Epithelial cell of proximal tubule (primary cell): ENCODE data around the gene CCDC13. TPM values are rescaled to one million over a fixed set of nuclear protein-coding genes. Genes with fewer than 3 reads are reported as not detected.
A peak's percentile ranks its signal among the peaks of the same experiment; 100 is the strongest.

Experiments used
- DNase-seq: peaks from one replicate; pipeline ENCODE4 v3.0.0-alpha.2; 2011; ENCODE audit warnings: low read depth
- H3K4me3 ChIP-seq: 2 replicates; pipeline ENCODE4 v1.5.1; 2011; ENCODE audit warnings: low read depth, mild to moderate bottlenecking, low read length
- total RNA-seq: library from RNA; depleted of rRNA; stranded (reverse); fragments of >200 nt; gene quantifications from 2 replicates; pipeline ENCODE4 v1.2.3, GENCODE V29; 2015
- TF ChIP-seq, protein P1 (sequence below): conservative IDR thresholded peaks from 2 replicates; pipeline ENCODE4 v1.5.1; 2012; ENCODE audit warnings: low read depth, mild to moderate bottlenecking, low read length

Gene CCDC13, protein sequence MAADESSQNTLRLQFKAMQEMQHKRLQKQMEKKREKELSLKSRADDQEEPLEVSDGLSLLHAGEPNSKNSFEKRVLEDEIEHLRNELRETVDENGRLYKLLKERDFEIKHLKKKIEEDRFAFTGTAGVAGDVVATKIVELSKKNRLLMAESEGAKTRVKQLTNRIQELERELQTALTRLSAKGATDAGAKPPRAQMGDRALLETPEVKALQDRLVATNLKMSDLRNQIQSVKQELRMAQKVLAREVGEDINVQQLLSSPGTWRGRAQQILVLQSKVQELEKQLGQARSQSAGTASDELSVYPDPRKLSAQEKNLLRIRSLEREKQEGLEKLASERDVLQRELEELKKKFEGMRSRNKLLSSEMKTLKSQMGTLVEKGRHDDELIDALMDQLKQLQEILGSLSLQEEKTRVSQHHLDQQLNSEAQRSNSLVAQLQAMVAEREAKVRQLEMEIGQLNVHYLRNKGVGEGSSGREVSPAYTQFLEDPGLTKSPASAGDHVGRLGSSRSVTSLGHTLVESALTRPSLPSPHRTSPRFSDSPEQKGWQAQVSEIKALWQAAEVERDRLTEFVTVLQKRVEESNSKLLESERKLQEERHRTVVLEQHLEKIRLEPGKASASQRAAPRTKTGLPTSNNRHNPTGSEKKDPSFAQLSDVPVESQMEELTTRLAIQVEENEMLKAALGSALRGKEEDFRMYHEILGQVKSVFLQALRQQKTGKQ
- 0.65 and 1.7 TPM in 2 replicates for total RNA-seq

DNA sequence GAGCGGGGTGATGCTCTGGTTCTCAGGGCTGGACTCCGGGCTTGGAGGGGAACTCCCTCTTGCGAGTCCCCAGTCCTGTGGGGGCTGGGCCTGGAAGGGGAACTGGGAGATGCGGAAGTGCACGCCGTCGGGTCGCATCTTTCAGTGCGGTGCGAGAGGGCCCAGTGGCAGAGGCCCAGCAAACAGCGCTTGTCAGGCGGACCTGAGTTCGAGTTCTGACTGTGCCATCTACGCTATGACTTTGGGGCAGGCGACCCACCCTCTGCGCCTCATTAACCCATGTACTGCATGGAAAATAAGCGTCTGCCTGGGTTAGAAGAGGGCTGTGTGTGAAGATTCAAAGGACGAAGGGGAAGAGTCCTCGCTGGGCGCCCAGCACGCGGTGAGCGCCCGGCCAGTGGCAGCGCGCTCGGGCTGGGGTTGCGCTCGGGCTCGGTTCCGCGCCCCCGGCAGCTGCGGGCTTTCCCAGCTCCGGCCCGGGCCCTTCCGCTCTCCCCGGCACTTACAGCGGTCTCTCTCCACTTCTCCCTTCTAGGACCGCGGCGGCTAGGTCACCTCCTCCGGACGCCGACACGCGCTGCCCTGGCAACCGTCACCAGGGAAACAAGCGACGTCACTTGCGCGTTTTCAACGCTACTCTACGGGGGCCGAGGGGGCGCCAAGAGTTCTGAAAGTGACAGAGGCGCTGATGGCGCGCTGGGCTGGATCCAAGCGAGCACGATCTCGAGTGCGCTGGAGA lies at the start of gene CCDC13:
Gene CCDC13 (minus strand): TSS at position 584 of the 739 bp plus-strand sequence. CDS start 14,908 bp downstream, outside the sequence.
- H3K4me3 ChIP-seq: peak within 1 kb of the TSS; percentile 67
- no peak for DNase-seq
- TF ChIP-seq, protein P1, sequence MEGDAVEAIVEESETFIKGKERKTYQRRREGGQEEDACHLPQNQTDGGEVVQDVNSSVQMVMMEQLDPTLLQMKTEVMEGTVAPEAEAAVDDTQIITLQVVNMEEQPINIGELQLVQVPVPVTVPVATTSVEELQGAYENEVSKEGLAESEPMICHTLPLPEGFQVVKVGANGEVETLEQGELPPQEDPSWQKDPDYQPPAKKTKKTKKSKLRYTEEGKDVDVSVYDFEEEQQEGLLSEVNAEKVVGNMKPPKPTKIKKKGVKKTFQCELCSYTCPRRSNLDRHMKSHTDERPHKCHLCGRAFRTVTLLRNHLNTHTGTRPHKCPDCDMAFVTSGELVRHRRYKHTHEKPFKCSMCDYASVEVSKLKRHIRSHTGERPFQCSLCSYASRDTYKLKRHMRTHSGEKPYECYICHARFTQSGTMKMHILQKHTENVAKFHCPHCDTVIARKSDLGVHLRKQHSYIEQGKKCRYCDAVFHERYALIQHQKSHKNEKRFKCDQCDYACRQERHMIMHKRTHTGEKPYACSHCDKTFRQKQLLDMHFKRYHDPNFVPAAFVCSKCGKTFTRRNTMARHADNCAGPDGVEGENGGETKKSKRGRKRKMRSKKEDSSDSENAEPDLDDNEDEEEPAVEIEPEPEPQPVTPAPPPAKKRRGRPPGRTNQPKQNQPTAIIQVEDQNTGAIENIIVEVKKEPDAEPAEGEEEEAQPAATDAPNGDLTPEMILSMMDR: no peak

DNA sequence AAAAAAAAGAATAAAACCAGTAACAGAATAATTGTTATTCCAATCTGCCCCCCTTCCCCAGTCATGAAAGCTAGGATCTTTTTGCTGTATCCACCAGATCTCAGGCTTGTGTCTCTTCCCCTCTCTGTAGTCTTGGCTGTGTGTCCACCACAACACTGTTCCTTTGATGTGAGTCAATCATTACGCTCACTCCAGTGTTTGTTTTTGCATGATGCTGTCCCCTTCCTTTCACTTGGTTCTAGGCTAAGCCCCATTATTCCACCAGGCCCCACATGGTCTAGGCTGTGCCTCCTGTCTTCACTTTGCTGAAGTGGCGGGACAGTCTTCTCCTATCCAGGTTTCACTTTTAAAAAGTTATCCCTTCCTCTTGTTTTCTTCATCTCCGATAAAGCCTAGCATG lies 49.8 kb upstream of the CCDC13 start:
- no peak for DNase-seq
- TF ChIP-seq, protein P1: no peak
- H3K4me3 ChIP-seq: no peak overlapping the region

GRCh38 chr3:42820746-42821051 lies 47.6 kb upstream of the CCDC13 start:
- no peak overlapping the region for H3K4me3 ChIP-seq
- DNase-seq: no peak
- TF ChIP-seq, protein P1: no peak

GRCh38 chr3:42819351-42819965 lies 46.4 kb upstream of the CCDC13 start:
- H3K4me3 ChIP-seq: no peak overlapping the region
- TF ChIP-seq, protein P1: peak; percentile 11
- no peak for DNase-seq

DNA sequence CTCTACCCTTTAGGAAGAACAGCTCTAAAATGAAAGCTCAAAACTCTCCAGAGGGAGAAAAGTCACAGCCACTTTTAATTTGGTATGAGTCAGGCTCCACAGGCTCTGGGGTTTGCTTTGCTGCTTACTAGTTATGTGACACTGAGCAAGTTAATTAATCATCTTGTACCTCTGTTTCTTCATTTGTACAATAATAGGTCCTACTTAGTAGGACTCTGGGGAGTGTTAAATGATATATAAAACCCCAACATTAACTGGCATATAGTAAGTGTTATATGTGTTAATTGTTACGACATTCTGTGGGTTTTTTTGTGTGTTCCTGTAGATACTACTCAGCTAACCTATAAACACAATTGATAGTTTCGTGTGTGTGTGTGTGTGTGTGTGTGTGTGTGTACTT lies 42.8 kb upstream of the CCDC13 start:
- DNase-seq: no peak
- H3K4me3 ChIP-seq: no peak overlapping the region
- TF ChIP-seq, protein P1: no peak

- no peak for DNase-seq
- no peak overlapping the region for H3K4me3 ChIP-seq
- TF ChIP-seq, protein P1: no peak
These were observed 42.0 kb upstream of the CCDC13 start for GRCh38 chr3:42814914-42815507.
